Measurements from ENCODE around the gene PRICKLE4.

Gene PRICKLE4

DNA sequence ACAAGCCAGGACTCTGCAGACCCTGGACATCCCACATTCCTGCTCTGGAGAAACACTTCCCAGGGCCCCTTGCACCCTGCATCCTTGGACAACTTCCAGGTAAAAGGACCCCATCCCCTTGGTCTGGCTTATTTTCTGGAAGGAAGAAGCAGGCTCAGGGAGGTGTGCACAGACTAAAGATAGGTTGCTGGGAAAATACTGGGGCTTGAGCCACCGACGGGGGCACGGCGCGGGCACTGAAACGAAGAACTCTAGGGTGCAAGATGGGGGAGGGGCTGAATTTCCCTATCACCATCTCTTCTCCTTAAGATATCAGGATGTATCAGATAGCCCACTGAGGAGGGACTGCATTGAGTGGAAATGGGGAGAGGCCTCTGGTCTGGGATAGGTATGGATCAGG, 1.7 kb upstream of the PRICKLE4 start:
- no peak overlapping the region for H3K9ac ChIP-seq (ENCODE audit: low read length)
- H3K4me3 ChIP-seq (ENCODE audit: low read depth, low read length) = peak overlapping the region; percentile 82
- peaks cover 16% of the 10 kb centered on the region for H3K36me3 ChIP-seq (ENCODE audit: control insufficient read depth, insufficient read depth, low read length)
- peaks cover 30% of the 10 kb centered on the region for H3K27me3 ChIP-seq (ENCODE audit: control insufficient read depth, insufficient read depth, low read length)
- no peak overlapping the region for H3K27ac ChIP-seq (ENCODE audit: low read depth, low read length)
- peaks cover 12% of the 10 kb centered on the region for H3K4me1 ChIP-seq (ENCODE audit: control insufficient read depth, insufficient read depth, low read length)
- H3K9me3 ChIP-seq (ENCODE audit: control insufficient read depth, insufficient read depth, low read depth, low read length) = no peaks in the 10 kb centered on the region

DNA sequence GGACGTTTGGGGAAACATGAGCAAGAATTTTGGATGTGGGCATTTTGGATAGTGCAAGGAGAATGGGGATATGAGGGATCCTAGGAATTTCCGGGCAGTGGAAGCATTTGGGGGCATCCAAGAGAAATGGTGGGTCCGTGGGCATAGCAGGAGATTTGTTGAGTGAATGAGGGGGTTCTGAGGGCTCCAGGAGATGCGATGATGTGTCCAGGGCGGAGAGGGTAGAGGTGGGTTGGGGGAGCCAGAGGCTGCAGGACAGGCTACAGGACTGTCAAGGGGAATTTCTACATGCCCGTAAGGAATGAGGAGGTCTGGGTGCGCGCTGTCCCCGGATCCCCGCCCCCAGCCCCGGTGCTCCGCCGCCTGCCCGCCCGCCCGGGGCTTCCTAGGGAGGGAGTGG, 1.2 kb upstream of the PRICKLE4 start:
- Histone ChIP-seq H3K4me1 (ENCODE audit: control insufficient read depth, insufficient read depth, low read length) (peaks cover 12% of the 10 kb centered on the region), H3K4me3 (ENCODE audit: low read depth, low read length) (peak overlapping the region; percentile 82), H3K27me3 (ENCODE audit: control insufficient read depth, insufficient read depth, low read length) (peaks cover 35% of the 10 kb centered on the region), H3K9ac (ENCODE audit: low read length) (no peak overlapping the region), H3K9me3 (ENCODE audit: control insufficient read depth, insufficient read depth, low read depth, low read length) (no peaks in the 10 kb centered on the region), H3K27ac (ENCODE audit: low read depth, low read length) (no peak overlapping the region), H3K36me3 (ENCODE audit: control insufficient read depth, insufficient read depth, low read length) (peaks cover 13% of the 10 kb centered on the region)

DNA sequence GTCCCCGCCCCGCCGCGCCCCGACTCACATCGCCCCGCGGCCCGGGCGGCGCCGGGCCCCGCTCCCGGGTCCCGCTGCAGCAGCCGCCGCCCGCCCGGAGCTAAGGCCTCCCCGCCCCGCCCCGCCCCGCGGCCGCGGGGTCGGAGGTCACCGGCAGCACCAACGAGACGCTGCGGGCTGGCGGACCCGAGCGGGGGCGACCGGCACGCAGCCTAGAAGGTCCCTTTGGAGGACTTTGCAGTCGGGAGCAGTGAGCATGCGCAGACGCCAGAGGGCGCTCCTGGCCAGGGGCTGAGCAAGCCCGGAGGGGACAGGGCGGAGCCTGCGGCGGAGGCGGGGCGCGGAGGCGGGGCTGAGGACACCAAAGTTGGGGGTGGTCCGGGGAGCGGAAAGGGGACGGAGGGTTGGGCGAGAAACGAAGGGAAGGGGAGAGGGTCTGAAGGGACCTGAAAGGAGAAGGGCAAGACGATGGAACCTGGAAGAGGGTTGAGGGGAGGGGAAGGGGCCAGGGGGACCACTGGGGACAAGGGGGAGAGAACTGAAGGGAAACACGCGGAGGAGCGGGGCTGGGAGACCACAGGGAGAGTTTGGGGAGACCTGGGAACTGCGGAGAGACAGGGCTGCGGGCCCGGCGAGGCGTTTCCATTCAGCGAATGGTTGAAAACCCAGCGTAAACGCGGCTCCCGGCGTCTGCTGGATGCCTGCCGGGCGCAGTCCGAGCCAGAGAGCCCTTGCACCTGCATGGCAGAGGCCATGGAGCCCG, 613 bp upstream of the PRICKLE4 start, which contains the start of gene FRS3:
TSS of gene FRS3 (minus strand) at position 113 of the 763 bp plus-strand sequence. CDS start 2,913 bp downstream, outside the sequence.
- H3K9ac ChIP-seq (ENCODE audit: low read length) = peak within 1 kb of the TSS; percentile 25
- H3K36me3 ChIP-seq (ENCODE audit: control insufficient read depth, insufficient read depth, low read length) = peaks cover 7% of the 10 kb centered on the region
- peaks cover 12% of the 10 kb centered on the region for H3K4me1 ChIP-seq (ENCODE audit: control insufficient read depth, insufficient read depth, low read length)
- H3K27me3 ChIP-seq (ENCODE audit: control insufficient read depth, insufficient read depth, low read length) = peaks cover 41% of the 10 kb centered on the region
- H3K9me3 ChIP-seq (ENCODE audit: control insufficient read depth, insufficient read depth, low read depth, low read length) = no peaks in the 10 kb centered on the region
- no peak within 1 kb of the TSS for H3K27ac ChIP-seq (ENCODE audit: low read depth, low read length)
- peak within 1 kb of the TSS; percentile 82 for H3K4me3 ChIP-seq (ENCODE audit: low read depth, low read length)

GRCh38 chr6:41781366-41781730, 766 bp downstream of the PRICKLE4 start:
- no peaks in the 10 kb centered on the region for H3K9me3 ChIP-seq (ENCODE audit: control insufficient read depth, insufficient read depth, low read depth, low read length)
- peaks cover 18% of the 10 kb centered on the region for H3K4me1 ChIP-seq (ENCODE audit: control insufficient read depth, insufficient read depth, low read length)
- no peak overlapping the region for H3K9ac ChIP-seq (ENCODE audit: low read length)
- peak overlapping the region; percentile 82 for H3K4me3 ChIP-seq (ENCODE audit: low read depth, low read length)
- H3K36me3 ChIP-seq (ENCODE audit: control insufficient read depth, insufficient read depth, low read length) = no peaks in the 10 kb centered on the region
- no peak overlapping the region for H3K27ac ChIP-seq (ENCODE audit: low read depth, low read length)
- H3K27me3 ChIP-seq (ENCODE audit: control insufficient read depth, insufficient read depth, low read length) = peaks cover 54% of the 10 kb centered on the region

GRCh38 chr6:41783106-41783780, 2.7 kb downstream of the PRICKLE4 start:
- no peak overlapping the region for H3K9ac ChIP-seq (ENCODE audit: low read length)
- H3K4me1 ChIP-seq (ENCODE audit: control insufficient read depth, insufficient read depth, low read length) = peaks cover 18% of the 10 kb centered on the region
- no peak overlapping the region for H3K27ac ChIP-seq (ENCODE audit: low read depth, low read length)
- no peak overlapping the region for H3K4me3 ChIP-seq (ENCODE audit: low read depth, low read length)
- no peaks in the 10 kb centered on the region for H3K36me3 ChIP-seq (ENCODE audit: control insufficient read depth, insufficient read depth, low read length)
- H3K27me3 ChIP-seq (ENCODE audit: control insufficient read depth, insufficient read depth, low read length) = peaks cover 54% of the 10 kb centered on the region
- no peaks in the 10 kb centered on the region for H3K9me3 ChIP-seq (ENCODE audit: control insufficient read depth, insufficient read depth, low read depth, low read length)

GRCh38 chr6:41784581-41785171, 4.1 kb downstream of the PRICKLE4 start:
- no peaks in the 10 kb centered on the region for H3K9me3 ChIP-seq (ENCODE audit: control insufficient read depth, insufficient read depth, low read depth, low read length)
- H3K27me3 ChIP-seq (ENCODE audit: control insufficient read depth, insufficient read depth, low read length) = peaks cover 54% of the 10 kb centered on the region
- H3K4me1 ChIP-seq (ENCODE audit: control insufficient read depth, insufficient read depth, low read length) = peaks cover 11% of the 10 kb centered on the region
- no peak overlapping the region for H3K9ac ChIP-seq (ENCODE audit: low read length)
- H3K36me3 ChIP-seq (ENCODE audit: control insufficient read depth, insufficient read depth, low read length) = peaks cover 9% of the 10 kb centered on the region
- no peak overlapping the region for H3K4me3 ChIP-seq (ENCODE audit: low read depth, low read length)
- H3K27ac ChIP-seq (ENCODE audit: low read depth, low read length) = no peak overlapping the region

DNA sequence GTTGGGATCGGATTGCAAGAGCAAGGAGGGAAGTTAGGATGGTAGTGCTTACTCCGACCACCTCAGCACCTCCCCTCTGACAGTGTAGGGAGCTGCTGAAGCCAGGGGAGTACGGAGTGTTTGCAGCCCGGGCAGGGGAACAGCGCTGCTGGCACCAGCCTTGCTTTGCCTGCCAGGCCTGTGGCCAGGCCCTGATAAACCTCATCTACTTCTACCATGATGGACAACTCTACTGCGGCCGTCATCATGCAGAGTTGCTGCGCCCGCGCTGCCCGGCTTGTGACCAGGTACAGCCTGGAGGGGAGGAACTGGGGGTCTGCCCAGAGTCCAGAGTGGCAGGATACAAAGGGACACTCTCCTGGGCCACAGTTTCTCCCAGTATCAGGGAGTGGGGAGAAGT, 4.7 kb downstream of the PRICKLE4 start:
- no peak overlapping the region for H3K4me3 ChIP-seq (ENCODE audit: low read depth, low read length)
- no peaks in the 10 kb centered on the region for H3K9me3 ChIP-seq (ENCODE audit: control insufficient read depth, insufficient read depth, low read depth, low read length)
- no peak overlapping the region for H3K27ac ChIP-seq (ENCODE audit: low read depth, low read length)
- peaks cover 11% of the 10 kb centered on the region for H3K4me1 ChIP-seq (ENCODE audit: control insufficient read depth, insufficient read depth, low read length)
- H3K9ac ChIP-seq (ENCODE audit: low read length) = no peak overlapping the region
- peaks cover 14% of the 10 kb centered on the region for H3K36me3 ChIP-seq (ENCODE audit: control insufficient read depth, insufficient read depth, low read length)
- peaks cover 54% of the 10 kb centered on the region for H3K27me3 ChIP-seq (ENCODE audit: control insufficient read depth, insufficient read depth, low read length)

DNA sequence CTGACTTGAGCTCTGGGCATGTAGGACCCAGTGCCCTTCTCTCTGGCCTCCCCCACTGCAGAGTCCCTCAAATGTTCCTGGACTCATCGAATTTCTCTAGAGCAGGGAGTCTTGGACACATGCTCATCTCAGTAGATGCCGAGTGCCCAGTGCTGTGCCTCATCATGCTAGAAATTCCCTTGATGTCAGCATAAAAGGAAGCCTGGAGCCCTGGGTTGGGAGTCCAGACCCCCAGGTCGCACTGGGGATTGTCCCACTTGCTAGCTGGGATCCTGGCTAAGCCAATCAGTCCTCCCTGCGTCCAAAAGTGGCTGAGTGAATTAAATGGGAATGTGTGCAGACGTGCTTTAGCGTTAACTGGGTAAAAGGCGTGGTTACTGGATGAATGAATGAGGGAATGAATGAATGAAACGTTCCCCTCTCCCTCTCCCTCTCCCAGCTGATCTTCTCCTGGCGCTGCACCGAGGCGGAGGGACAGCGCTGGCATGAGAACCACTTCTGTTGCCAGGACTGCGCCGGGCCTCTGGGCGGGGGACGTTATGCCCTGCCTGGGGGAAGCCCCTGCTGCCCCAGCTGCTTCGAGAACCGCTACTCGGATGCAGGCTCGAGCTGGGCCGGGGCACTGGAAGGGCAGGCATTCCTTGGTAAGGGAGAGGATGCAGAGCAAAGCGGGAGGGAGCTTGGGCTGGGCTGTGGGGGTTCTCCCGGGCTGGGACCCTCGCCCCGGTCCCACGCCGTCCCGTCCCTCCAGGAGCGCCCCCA, 5.3 kb downstream of the PRICKLE4 start:
- Histone ChIP-seq H3K36me3 (ENCODE audit: control insufficient read depth, insufficient read depth, low read length) (peaks cover 21% of the 10 kb centered on the region), H3K27ac (ENCODE audit: low read depth, low read length) (no peak overlapping the region), H3K9me3 (ENCODE audit: control insufficient read depth, insufficient read depth, low read depth, low read length) (no peaks in the 10 kb centered on the region), H3K4me3 (ENCODE audit: low read depth, low read length) (peak overlapping the region; percentile 91), H3K27me3 (ENCODE audit: control insufficient read depth, insufficient read depth, low read length) (peaks cover 51% of the 10 kb centered on the region), H3K9ac (ENCODE audit: low read length) (peak overlapping the region; percentile 51), H3K4me1 (ENCODE audit: control insufficient read depth, insufficient read depth, low read length) (peaks cover 11% of the 10 kb centered on the region)

GRCh38 chr6:41786451-41787218, 6.1 kb downstream of the PRICKLE4 start:
- H3K4me1 ChIP-seq (ENCODE audit: control insufficient read depth, insufficient read depth, low read length) = peaks cover 6% of the 10 kb centered on the region; the same call in 1 of the 2 replicates
- H3K9me3 ChIP-seq (ENCODE audit: control insufficient read depth, insufficient read depth, low read depth, low read length) = no peaks in the 10 kb centered on the region
- H3K4me3 ChIP-seq (ENCODE audit: low read depth, low read length) = peak overlapping the region; percentile 91
- peaks cover 43% of the 10 kb centered on the region for H3K27me3 ChIP-seq (ENCODE audit: control insufficient read depth, insufficient read depth, low read length)
- H3K27ac ChIP-seq (ENCODE audit: low read depth, low read length) = no peak overlapping the region
- peaks cover 27% of the 10 kb centered on the region for H3K36me3 ChIP-seq (ENCODE audit: control insufficient read depth, insufficient read depth, low read length)
- peak overlapping the region; percentile 92 for H3K9ac ChIP-seq (ENCODE audit: low read length)

- Histone ChIP-seq H3K4me3 (ENCODE audit: low read depth, low read length) (peak within 1 kb of the TSS; percentile 91), H3K27ac (ENCODE audit: low read depth, low read length) (peak within 1 kb of the TSS; percentile 93)
Observed at GRCh38 chr6:41787219-41787917, 6.8 kb downstream of the PRICKLE4 start, which contains the start of gene TOMM6. TSS of gene TOMM6 (plus strand) at chr6:41787694. CDS start at chr6:41787698, 4 bp downstream.

More at GRCh38 chr6:41787219-41787917, 6.8 kb downstream of the PRICKLE4 start, which contains the start of gene TOMM6:
- Histone ChIP-seq H3K4me1 (ENCODE audit: control insufficient read depth, insufficient read depth, low read length) (peaks cover 6% of the 10 kb centered on the region; the same call in 1 of the 2 replicates), H3K27me3 (ENCODE audit: control insufficient read depth, insufficient read depth, low read length) (peaks cover 38% of the 10 kb centered on the region), H3K9ac (ENCODE audit: low read length) (peak within 1 kb of the TSS; percentile 92), H3K9me3 (ENCODE audit: control insufficient read depth, insufficient read depth, low read depth, low read length) (no peaks in the 10 kb centered on the region), H3K36me3 (ENCODE audit: control insufficient read depth, insufficient read depth, low read length) (peaks cover 35% of the 10 kb centered on the region)
